COR-L47 (cell line): Measurements from ENCODE around the gene FGD2.
A peak's percentile ranks its signal among the peaks of the same experiment; 100 is the strongest.
"Not testable (repeated sequence)": the region's sequence is repeated elsewhere in the genome, so short reads cannot be mapped to it uniquely, and the experiment has no call there.

Experiments used
- DNase-seq: peaks from one replicate; lab custom pipeline; 2025; lab: John Stamatoyannopoulos, UW

FGD2 gene

DNA sequence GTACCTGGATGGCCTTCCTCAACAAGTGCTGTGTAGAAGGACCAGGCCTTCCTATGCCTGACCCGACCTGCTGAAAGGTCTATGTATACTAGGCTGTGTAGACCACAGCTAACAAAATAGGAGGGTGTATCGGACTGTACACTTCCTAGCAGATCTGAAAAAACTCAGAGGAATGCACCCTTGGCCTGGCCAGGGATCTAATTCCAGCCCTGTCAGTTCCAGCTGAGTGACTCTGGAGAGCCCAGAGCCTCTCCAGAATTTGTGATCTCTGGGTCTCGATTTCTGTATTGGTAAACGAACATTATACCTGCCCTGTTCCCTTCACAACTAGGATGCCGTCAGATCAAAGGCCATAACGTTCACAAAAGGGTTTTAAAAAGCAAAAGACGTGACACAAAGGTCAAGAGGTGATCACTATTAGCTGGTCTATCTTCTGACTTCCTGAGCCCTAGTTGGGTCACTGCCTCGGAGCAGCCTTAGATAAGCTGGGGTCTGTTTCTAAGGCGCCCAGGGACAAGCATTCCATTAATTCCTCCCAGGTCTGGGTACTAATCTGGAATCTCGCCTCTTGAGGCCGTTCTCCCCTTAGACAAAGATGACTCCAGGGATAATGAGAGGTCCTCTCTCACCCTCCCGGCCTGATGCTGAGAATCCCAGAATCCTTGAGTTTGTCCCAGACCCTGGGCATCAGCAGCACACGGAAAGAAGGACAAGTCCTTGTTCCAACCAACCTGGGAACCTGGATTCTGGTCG lies 33.4 kb upstream of the FGD2 start:
- no peak for DNase-seq

DNA sequence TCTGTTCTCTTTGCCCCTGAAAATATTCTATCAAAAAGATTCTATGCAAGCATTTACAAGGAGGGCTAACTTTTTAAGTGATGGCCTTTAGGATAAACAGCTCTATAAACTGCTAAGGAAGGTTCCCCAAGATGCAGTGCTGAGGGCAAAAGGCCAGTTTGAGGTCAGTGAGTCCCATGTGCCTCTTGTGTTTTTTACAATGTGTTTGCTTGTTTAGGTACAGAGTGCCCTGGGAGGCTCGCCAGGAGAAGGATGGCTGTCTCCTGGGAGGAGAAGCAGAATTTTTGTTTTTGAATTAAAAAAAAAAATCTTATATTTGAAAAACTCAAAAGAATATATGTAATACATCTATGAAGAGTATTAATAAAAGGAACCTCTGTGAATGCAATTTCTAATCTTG lies 32.3 kb upstream of the FGD2 start:
- no peak for DNase-seq

DNA sequence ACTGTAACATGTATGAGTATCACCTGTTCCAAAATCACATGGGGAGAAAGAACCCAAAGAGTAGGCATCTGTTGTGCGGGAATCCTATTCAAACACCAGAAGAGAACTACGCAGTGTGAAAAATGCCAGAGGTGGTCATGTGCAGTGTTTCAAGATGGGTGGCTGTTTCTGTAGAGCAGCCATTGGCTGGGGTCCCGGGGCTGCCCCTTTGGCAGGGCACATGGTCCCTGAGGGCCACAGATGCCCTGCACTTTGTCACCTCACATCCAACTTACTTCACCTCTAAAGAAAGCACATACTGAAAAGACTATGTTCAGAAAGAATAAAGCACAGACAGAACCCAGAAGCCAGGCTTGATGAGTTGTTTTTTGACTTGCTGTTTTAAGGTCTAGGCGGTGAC lies 31.8 kb upstream of the FGD2 start:
- DNase-seq: no peak

DNA sequence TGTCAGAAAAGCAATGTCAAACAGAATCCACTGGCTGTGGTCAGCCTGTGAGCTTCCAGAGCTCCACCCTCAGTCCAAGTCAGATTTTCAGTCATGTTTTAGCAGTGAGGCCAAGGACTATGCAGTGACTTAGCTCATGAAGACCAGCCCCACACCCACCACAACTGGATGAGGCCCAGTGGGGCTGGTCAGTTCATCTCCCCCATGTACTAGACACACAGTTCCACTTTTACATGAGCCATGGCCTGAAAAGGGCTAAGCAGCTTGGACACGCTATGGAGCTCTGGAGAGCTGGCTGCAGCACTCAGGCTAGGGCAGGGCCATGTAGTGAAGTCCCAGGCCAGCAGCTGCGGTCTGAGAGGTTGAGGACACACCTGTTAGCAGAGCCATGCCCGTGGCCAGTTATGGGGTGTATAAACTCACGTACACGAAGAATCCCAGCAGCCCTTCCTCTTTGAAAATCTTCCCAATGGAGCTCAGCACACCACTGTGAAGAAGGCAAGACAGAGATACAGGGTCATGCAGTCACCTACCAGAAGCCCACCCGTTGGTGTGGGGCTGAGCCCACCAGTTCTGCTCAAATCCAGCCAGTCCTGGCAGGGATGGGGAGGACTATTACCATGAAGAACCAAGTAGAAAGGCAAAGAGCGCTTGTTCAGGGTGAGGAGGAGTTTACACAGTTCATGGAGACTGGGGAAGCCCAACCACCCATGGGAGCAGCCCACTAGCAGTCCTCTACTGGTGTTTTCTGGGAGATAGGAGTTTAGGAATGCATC lies 30.0 kb upstream of the FGD2 start:
- DNase-seq: no peak

DNA sequence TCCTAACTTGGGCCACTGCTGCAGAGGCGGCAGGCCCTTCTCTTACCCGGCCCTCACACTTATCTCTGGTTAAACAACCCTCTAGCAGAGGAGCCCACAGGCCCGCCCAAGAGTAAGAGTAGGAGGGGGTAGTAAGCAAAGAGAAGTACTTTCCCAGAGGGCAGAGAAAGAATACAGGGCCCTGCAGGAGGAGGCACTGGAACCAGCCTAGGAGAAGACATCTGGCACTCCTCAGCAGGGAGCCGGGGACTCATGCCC lies 29.5 kb upstream of the FGD2 start:
- DNase-seq: no peak

DNA sequence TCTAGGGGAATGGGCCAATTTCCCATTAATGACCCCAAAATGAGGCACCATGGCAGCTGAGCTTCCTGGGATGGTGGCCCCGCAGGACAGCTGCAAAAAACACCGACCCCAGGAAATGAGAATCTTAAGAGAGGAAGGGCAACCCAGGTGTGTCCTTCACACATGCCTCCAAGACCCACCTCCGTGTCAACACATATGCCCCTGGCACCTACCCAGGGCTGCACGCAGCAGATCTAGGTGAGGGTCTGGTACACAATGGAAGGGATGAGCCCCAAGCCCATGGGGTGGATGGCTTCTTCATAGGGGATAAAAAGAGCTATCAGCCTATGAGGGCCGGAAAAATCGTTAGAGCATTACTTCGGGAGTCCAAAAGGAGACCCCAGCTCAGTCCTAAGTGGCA lies 28.9 kb upstream of the FGD2 start:
- no peak for DNase-seq

DNA sequence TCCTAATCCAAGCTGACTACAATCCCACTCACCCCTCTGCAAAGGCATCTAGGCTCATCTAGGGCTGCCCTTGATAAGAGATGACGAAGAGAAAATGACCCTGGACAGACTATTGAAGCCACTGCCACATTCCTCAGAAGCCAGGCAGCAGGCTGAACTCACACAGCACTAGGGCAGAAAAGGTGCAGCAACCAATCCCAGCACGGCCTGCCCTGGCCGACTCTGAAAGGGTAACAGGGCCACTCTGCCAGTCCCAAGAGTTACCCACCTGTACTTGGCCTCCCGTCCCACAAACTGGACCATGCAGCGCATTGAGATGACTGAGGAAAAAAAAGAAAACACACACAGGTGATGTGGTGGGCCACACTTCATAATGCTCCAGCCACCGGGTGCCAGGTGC lies 28.5 kb upstream of the FGD2 start:
- DNase-seq: no peak

DNA sequence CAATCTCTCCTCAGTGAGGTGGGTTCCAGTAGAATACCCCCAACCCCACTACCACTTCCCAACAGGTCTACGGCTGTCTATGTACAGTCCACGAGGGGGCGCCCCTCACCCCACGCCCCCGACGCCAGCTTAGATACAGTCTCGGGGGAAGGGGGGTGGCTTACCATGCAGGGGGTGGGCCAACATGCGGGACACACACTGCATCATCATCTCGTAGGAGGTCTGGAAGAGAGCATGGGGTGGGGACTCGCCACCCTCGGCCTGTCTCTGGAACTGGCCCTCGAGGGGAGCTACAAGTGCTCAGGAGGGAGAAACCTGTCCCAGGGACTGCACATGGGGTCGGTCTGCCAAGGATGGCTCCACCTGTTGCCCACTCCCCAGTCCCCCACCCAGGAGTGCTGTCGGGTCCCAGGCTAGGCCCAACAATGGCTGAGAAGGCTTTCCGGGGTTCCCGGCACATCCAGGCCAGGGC lies 27.9 kb upstream of the FGD2 start:
- no peak for DNase-seq

DNA sequence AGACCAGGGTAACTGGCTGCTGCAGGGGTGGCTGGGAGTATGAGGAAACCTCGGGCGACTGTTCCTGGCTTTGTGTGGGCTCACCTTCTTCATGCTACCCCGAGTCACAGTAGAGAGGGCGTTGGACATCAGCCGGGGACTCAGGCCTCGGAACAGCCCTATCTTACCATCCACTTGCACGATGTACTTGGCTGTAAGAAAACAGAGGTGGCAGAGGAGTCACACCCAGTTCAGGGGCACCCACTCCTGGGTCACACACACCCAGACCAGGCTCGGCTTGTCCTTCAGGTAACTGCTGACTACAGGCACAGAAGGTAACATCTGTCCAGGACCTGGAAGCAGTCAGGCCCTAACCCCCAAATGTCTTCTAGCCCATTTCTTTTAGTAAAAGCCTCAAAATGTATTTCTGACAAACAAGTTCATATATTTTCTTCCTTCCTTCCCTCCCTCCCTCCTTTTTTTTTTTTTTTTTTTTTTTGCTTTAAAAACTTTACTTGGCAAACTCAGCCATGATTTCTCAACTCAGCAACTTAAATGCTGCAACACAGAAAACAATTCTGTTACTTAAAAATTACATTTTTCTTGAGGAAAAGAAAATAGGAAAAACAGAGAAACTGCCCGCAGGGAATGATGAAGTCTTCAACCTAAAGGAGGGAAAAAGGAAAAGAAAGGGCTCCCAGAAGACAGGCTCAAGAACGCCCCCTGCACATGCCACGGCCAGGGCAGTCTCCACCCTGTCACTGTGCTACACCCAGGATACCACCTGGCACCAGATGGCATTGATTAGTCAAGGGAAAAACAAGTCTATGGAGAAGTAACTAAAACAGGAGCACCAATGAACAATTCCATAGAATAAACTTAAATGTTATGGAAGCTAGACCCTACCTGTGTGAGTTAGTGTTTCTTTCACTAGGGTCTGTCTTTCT lies 26.8 kb upstream of the FGD2 start:
- no peak for DNase-seq

DNA sequence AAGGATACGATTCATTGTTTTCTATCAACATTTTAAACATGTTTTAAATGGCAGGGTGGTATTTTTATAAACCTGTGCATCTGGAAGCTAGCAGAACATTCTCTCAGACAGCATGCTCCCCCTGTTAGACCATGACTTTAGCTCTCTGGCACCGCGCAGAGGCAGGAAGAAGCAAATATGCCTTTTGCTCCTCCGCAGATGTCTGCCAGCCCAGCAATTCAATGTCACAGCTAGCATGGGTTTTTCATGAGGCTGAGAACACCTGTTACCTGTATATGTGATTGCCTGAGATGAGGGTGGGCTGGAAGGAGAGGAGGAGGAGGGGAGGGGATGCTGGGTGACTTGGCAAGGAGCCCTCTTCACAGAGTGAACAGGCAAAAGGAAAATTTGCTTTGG lies 26.1 kb upstream of the FGD2 start:
- peak; percentile 51 for DNase-seq

DNA sequence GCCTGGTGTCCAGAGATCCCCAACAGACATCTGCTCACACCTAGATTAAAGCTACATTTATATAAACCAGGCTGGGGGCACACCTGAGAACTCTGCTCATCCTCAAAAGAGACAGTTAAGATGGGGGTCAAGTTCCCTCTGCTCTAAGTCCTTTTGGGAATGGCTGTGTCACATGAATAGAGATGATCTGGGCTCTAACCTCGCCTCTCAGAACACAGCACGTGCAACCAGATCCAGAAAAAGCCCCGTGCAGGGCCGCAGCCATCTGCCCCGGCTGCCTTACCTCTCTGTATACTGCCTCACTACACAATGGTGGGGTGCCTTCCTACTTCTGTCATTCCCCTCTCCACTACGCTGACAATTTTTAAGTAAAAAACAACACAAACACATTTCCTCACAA lies 25.3 kb upstream of the FGD2 start:
- DNase-seq: no peak

DNA sequence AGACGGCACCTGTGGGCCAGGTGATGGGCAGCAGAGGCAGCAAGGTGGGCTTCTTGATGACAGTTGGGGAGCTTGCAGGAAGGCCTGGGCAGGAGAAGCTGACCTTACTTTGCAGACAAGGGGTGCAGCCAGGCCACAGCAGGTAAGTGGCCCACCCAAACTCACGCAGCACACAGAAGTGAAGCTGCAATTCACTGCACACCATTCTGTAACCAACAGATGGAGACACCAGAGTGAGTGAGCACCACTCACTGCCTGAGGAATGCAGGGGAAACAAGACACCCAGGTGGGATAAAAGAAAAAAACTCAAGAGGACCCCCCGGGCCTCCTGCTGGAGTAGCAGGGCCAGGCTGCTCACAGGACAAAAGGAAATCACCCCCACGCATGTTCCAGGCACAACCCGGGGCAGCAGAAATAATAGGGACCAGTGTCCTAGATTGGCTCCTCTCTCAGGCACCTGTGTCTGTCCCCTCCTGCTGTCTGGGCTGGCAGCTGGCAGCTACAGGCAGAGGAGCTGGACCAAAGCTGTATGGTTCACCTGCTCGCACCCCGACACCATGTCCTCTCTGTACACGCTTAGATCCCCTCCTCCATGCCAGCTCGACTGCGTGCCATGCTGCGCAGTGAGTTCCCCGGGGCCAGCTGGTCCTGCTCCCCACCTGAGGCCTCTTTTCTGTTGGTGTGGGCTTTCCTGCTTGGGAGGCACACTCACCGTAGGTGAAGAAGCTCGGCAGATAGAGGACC lies 24.4 kb upstream of the FGD2 start:
- DNase-seq: peak; percentile 16

DNA sequence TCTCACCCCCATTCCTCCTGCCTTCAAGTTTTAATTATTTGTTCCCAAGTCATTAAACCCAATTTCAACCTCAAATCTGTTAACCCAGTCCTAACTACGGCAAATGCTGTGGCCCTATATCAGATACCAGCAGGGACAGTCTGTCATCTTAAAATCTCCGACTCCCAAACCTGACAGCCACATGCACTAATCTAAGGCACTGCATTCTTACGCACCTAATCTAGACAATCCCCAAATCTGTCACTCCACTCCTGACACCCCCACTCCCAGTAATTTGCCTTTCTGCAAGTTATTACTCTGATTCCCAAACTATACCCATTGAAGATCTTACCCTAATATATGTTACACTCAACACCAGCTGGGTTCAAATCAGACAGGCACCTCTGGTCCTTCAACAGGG lies 21.9 kb upstream of the FGD2 start:
- DNase-seq: no peak

DNA sequence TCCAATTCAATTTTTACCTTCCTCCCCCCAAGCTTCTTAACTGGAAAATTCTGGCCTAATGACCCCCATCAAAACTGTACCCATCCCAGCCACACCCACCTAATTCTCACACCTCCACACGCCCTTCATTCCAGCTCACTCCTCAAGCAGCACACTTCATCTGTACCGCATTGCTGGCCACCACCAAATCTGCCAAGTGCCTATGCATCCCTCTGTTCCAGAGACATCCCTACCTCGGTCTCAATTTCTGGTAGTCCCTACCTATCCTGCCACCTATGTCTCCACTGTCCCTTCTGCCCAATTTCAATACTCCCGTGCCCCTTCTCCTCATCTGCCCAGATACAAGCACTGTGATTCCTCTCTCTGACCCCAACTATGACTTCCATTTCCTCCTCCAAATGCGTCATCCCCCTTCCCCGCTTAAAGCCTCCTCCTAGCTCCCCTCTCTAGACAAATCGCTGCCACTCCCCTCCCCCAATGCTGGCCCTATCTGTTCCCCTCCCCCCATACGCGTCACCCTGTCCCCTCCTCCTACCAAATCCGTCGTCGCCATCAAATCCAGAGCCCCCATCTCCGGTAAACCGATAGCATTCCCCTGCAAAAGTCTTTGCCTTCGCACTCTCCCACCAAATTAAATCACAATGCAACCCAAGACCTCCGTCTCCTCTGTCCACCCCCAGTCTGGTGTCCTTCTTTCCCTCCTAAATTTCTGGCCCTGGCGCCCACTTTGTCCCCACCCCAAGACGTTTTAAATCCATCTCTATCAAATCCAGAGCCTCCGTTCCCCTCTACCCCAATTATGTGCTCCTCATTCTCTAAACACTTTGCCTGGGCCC lies 20.7 kb upstream of the FGD2 start:
- DNase-seq: no peak

DNA sequence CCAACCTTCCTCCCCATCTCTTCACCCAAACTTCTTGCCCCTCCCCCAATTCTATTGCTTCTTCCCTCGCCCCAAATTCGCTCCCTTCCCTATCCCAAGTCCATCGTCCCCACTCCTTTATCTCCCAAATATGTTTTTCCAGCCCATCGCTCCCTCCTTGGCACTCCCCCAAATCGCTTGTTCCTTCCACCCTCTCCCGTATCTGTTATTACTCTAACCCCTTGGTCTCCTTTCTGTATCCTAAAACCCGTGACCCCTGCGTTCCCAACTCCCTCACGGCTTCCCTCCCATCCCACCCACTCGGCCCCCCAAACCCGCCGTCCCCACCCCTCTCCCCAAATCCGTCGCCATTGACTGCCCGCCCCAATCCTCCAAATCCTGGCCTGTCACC lies 20.0 kb upstream of the FGD2 start:
- no peak for DNase-seq

DNA sequence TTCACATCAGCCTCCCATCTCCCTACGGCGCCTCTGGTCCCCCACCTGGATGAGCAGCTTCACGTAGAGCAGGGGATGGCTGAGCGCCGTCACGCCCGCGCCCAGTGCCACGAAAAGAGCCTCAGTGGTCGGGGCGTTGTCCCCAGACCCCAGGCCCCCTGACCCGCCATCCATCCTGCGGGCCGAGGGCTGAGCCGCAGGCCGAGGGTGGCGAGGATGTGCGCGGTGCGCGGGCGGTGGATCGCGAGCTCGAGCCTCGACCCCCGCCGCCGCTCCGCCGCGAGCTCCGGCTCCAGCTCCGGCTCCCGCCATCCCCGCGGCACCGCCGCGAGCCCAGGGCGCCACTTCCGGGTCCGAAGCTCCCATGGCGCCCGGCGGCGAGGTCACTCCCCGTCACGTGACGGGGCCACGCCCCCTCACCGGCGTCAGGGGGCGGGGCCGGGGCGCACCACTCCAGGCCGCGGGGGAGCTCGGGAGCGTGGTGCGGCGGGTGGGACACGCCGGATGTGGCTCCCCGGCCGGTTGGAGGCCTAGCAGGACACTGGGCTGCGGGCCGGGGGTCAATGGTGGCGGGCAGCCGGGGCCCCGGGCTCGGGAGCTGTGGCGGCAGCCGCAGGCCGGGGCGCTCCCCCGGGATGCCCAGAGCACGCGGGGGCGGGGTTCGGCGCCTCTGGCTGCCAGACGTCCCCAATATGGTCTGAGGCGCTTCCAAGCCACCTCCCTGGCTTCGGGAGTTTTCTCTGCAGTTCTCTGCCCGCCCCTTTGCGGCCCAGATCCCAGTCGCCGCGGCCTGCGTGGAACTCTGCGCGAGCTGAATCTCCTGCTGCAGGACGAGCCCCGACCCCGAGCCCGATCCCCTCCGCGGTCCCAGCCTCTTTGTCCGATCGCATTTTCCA lies 19.4 kb upstream of the FGD2 start, which contains the start of gene MTCH1:
MTCH1 (minus strand) TSS at position 389 of the 896 bp plus-strand sequence; CDS start at position 366, 23 bp downstream.
- DNase-seq: peak; percentile 81

DNA sequence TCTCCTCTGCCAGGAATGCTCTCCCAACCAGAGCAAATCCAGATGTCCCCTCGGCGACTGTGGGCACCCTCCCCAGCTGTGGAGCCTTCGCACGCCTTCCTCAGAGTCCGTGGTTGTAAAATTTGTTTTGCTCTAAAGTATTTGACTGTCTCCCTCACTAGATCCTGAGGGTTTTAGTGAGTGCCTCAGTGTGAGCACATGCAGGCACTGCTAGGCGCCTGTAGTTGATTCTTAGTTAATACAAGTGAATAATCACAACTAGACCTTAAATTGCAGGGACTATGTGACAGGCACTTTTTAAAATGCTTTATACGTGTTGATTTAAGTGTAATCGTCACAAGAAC lies 18.8 kb upstream of the FGD2 start:
- DNase-seq: no peak

DNA sequence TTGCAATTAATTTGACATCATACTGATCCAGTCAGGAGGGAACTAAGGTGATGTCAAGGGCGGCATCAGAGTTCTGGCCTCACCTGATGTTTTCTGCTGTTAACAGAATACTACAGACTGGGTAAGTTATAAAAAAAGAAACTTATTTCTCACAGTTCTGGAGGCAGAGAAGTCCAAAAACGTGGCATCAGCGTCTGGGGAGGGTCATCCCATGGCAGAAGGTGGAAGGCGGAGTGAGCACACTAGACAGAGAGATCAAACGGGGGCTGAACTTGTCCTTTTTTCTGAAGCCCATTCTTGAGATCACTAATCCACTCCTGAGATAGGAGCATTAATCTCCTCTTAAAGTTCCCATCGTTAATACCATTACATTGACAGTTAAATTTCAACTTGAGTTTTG lies 16.2 kb upstream of the FGD2 start:
- DNase-seq: no peak

DNA sequence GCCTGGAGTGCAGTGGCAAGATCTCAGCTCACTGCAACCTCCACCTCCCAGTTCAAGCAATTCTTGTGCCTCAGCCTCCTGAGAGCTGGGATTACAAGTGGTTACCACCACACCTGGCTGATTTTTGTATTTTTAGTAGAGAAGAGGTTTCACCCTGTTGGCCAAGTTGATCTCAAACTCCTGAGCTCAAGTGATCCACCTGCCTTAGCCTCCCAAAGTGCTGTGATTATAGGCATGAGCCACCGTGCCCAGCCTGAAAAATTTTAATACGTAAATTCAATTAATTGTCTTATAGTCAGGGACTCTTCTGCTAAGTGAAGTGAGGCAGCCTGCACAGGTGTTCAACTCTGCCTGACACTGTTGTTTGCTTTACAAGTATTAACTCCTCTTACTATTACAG lies 15.1 kb upstream of the FGD2 start:
- DNase-seq: not testable (repeated sequence)
